Body of pancreas (tissue), 4 donors: Measurements from ENCODE around the gene NTRK1. TPM values are rescaled to one million over a fixed set of nuclear protein-coding genes. Genes with fewer than 3 reads are reported as not detected.
A peak's percentile ranks its signal among the peaks of the same experiment; 100 is the strongest.
"Not testable (repeated sequence)": the region's sequence is repeated elsewhere in the genome, so short reads cannot be mapped to it uniquely, and the experiment has no call there.

Experiments
- ATAC-seq: fragments of 150-250 bp; one replicate; pipeline ENCODE4 v1.9.1; 2016
- DNase-seq, 4 donors: peaks; one replicate each; pipeline ENCODE4 v3.0.0-alpha.2; 2019
- H3K27ac ChIP-seq, 4 donors: fragments of 200-600 bp; sonication (generic); 1 replicate in 3 of 4; 2 replicates in 1 of 4; pipeline versions ENCODE4 v1.5.1 to v1.6.1; 2016 to 2019; ENCODE audit warnings: mild to moderate bottlenecking in 1 of 4, mixed read lengths in 1 of 4, moderate library complexity in 1 of 4
- H3K27me3 ChIP-seq, 2 donors: fragments of 200-600 bp; sonication (generic); one replicate each; pipeline ENCODE4 v1.6.0; 2016; ENCODE audit warnings: mild to moderate bottlenecking in 1 of 2
- H3K36me3 ChIP-seq, 2 donors: fragments of 200-600 bp; sonication (generic); replicated peaks in 1 of 2; 2 replicates each; pipeline ENCODE4 v1.5.1; 2016; ENCODE audit warnings: low read depth in 2 of 2; ENCODE audit not compliant: insufficient read depth in 1 of 2
- H3K4me1 ChIP-seq: fragments of 200-600 bp; sonication (generic); one replicate; pipeline ENCODE4 v1.6.0; 2016
- H3K4me3 ChIP-seq, 2 donors: fragments of 200-600 bp; sonication (generic); 1 replicate in 1 of 2; 2 replicates in 1 of 2; pipeline ENCODE4 v1.5.1; 2016 to 2019
- H3K9me3 ChIP-seq, 3 donors: fragments of 200-600 bp; sonication (generic); 1 replicate in 2 of 3; 2 replicates in 1 of 3; pipeline ENCODE4 v1.5.1; 2016
- CTCF ChIP-seq, 7 experiments: fragments of 450-650 bp in 4 of 7; fragments of 200-600 bp in 3 of 7; sonication (generic) in 3 of 7; IDR thresholded peaks; one replicate each; pipeline ENCODE4 v1.5.1; 2016 to 2019; ENCODE audit warnings: antibody characterized with exemption in 7 of 7
- POLR2A ChIP-seq, 3 donors: fragments of 450-650 bp; IDR thresholded peaks; one replicate each; pipeline ENCODE4 v1.6.1; 2016; ENCODE audit warnings: antibody characterized with exemption in 3 of 3, mild to moderate bottlenecking in 2 of 3
- WGBS, 2 donors: methylation state at CpG; one replicate each; pipeline ENCODE4 v1.1.5; 2017; 5-methylcytosine and 5-hydroxymethylcytosine counted together
- intact Hi-C: fragments of 100-400 bp; cut with DNase I; formaldehyde crosslinking; loops from one replicate; pipeline ENCODE4 v1.15.1; 2023
- total RNA-seq, 2 donors: library from RNA; depleted of rRNA; stranded (reverse); fragments of >200 nt; gene quantifications; one replicate each; pipeline ENCODE4 v1.1.0, GENCODE V29; 2016

Gene NTRK1
- total RNA-seq, 2 donors from 2014 or later = 0.99 TPM; not detected in 1

DNA sequence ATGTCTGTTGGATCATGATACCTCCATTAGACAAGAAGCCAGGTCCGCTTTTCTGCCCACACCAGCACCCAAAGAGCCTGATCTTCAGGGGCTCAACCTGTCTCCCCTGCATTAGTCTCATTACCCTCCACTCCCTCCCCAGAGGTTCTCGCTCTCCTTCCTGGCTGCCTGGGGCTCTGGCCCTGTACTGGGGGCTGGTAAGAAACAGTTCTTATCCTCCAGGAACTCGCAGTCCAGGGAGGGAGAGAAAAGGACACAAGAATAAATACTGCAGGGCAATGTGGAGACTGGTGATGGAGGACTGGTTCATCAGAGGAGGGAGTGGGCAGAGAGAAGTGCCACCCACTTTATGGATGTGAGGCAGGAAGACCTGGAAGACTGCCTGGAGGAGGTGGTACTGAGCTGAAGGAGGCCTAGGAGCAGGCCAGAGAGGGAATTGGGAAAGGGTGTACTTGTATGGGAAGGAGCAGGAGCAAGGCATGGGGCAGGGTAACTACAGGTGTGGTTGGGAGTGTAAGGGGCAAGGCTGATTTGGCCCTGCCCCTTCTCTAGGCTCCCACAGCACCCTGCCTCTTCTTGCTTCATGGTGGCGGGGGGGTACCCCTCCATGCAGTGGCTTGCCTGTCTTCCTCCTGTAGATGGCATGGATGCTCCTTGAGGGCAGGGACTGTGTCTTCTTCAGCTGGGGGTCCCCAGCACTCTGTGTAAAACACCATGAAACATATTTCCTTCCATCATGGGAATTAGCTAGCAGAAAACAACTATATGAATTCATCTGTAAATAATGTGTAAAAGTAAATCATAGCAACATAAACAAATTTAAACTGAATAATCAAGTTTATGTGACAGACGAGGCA lies 64.7 kb downstream of the NTRK1 start:
- H3K27ac ChIP-seq = no peak overlapping the region
- H3K9me3 ChIP-seq = no peaks in the 10 kb centered on the region
- intact Hi-C loops = no loop called here
- WGBS, 2 donors = 69 to 92% methylated on average over 5 of the region's 5 CpGs
- peaks cover 0 to 33% of the 10 kb centered on the region in 2 donors for H3K27me3 ChIP-seq
- no peak overlapping the region for H3K4me3 ChIP-seq
- ATAC-seq (no peak), DNase-seq (no peak)
- no peaks in the 10 kb centered on the region for H3K36me3 ChIP-seq
- H3K4me1 ChIP-seq = peaks cover 24% of the 10 kb centered on the region
- TF ChIP-seq CTCF (IDR thresholded peaks at IDR 0.05) (no peak), POLR2A (IDR thresholded peaks at IDR 0.05) (no peak)

DNA sequence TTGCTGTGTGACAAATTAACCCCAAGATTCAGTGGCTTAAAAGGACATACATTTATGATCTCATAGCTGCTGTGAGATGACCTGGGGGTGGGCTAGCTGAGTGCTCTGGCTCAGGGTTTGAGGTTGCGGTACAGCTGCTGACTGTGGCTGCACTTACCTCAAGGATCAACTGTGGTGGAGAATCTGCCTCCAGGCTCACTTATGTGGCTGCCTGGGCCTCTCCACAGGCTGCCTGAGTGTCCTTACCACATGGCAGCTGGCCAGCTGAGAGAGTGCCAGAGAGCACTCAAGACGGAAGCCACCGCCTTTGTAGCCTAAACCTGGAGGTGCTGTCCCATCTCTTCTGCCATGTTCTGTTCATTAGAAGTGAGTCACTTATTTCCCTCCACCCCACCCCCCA lies 65.5 kb downstream of the NTRK1 start:
- H3K27ac ChIP-seq = no peak overlapping the region
- WGBS, 2 donors = 37 to 39% methylated on average over 3 of the region's 3 CpGs
- no peak for ATAC-seq
- H3K4me3 ChIP-seq = no peak overlapping the region
- TF ChIP-seq CTCF (IDR thresholded peaks at IDR 0.05) (no peak), POLR2A (IDR thresholded peaks at IDR 0.05) (no peak)
- H3K9me3 ChIP-seq = no peaks in the 10 kb centered on the region
- peak in 3 of 4 donors; percentile 43 to 71 (median 65) for DNase-seq
- H3K27me3 ChIP-seq = peaks cover 0 to 28% of the 10 kb centered on the region in 2 donors
- peaks cover 18% of the 10 kb centered on the region for H3K4me1 ChIP-seq
- intact Hi-C loops = no loop called here
- no peaks in the 10 kb centered on the region for H3K36me3 ChIP-seq

DNA sequence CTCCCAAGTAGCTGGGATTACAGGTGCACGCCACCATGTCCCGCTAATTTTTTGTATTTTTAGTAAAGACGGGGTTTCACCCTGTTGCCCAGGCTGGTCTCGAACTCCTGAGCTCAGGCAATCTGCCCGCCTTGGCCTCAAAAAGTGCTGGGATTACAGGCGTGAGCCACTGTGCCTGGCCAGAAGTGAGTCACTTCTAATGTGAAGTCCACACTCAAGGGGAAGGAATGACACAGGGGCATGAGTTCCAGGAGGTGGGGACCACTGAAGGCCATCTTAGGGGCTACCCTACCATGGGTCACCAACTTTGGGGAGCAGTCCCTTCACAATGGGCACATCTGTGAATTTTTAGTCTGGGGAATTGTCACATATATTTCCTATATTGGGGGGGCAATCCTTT lies 66.0 kb downstream of the NTRK1 start:
- DNase-seq, intact Hi-C loops, H3K27ac ChIP-seq, H3K36me3 ChIP-seq, H3K9me3 ChIP-seq, ATAC-seq, H3K4me3 ChIP-seq: not testable (repeated sequence)
- H3K27me3 ChIP-seq = peaks cover 0 to 28% of the 10 kb centered on the region in 2 donors
- peaks cover 22% of the 10 kb centered on the region for H3K4me1 ChIP-seq
- 69 to 76% methylated on average over 6 of the region's 6 CpGs for WGBS, 2 donors

- Histone ChIP-seq H3K9me3 (no peaks in the 10 kb centered on the region), H3K27me3 (peaks cover 0 to 28% of the 10 kb centered on the region in 2 donors), H3K4me1 (peaks cover 26% of the 10 kb centered on the region), H3K36me3 (no peaks in the 10 kb centered on the region), H3K27ac (no peak overlapping the region), H3K4me3 (no peak overlapping the region)
- ATAC-seq = peak; percentile 68
- peak; percentile 64 to 76 (median 66) for DNase-seq
- intact Hi-C loops = no loop called here
- TF ChIP-seq CTCF (IDR thresholded peaks at IDR 0.05) (peak; percentile 35 to 71 (median 45)), POLR2A (IDR thresholded peaks at IDR 0.05) (no peak)
- 6 to 11% methylated on average over 39 to 64 of the region's 64 CpGs for WGBS, 2 donors
Observed at GRCh38 chr1:156927215-156928042, 66.8 kb downstream of the NTRK1 start.

DNA sequence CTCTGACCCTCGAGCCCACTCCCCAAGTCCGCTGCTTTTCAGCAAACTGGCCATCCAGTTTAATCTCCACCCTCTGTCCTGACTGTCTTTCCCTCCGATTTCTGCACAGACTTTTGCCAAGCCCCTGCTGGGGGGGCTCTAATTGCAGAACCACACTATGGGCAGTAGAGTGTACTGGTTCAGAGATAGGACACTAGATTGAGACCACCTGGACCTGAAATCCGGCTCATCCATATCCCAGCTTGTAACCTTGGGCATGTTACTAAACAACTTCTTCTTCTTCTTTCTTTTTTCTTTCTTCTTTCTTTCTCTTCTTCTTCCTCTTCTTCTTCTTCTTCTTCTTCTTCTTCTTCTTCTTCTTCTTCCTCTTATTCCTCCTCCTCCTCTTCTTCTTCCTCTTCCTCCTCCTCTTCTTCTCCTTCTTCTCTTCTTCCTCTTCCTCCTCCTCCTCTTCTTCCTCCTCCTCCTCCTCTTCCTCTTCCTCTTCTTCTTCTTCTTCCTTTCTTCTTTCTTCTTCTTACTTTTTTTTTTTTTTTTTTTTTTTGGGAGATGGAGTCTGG lies 67.5 kb downstream of the NTRK1 start:
- H3K27ac ChIP-seq = no peak overlapping the region
- TF ChIP-seq POLR2A (IDR thresholded peaks at IDR 0.05) (no peak), CTCF (IDR thresholded peaks at IDR 0.05) (no peak)
- peaks cover 26% of the 10 kb centered on the region for H3K4me1 ChIP-seq
- ATAC-seq (no peak), DNase-seq (no peak)
- peaks cover 0 to 26% of the 10 kb centered on the region in 2 donors for H3K27me3 ChIP-seq
- H3K9me3 ChIP-seq = no peaks in the 10 kb centered on the region
- no peaks in the 10 kb centered on the region for H3K36me3 ChIP-seq
- WGBS, 2 donors = 5 to 9% methylated on average over 4 of the region's 4 CpGs
- no peak overlapping the region for H3K4me3 ChIP-seq
- intact Hi-C loops = no loop called here
